Epithelial cell of esophagus (primary cell): ENCODE results near the gene VEGFA.
A peak's percentile ranks its signal among the peaks of the same experiment; 100 is the strongest.
"Not testable (repeated sequence)": the region's sequence is repeated elsewhere in the genome, so short reads cannot be mapped to it uniquely, and the experiment has no call there.

Source experiments
- DNase-seq: peaks from one replicate; pipeline ENCODE4 v3.0.0; 2010; ENCODE audit warnings: low read depth
- H3K4me3 ChIP-seq: 2 replicates; pipeline ENCODE4 v1.5.1; 2011; ENCODE audit warnings: mild to moderate bottlenecking, low read length, control low read depth
- TF ChIP-seq, protein P1 (sequence below): IDR thresholded peaks from 2 replicates; pipeline ENCODE4 v1.5.1; 2011; ENCODE audit warnings: low read depth, mild to moderate bottlenecking, low read length, control low read depth, inconsistent platforms; ENCODE audit not compliant: insufficient read depth; ENCODE audit errors: missing control alignments

The VEGFA gene

GRCh38 chr6:43814865-43815264 is 44.9 kb downstream of the VEGFA start:
- no peak for DNase-seq
- TF ChIP-seq, protein P1, sequence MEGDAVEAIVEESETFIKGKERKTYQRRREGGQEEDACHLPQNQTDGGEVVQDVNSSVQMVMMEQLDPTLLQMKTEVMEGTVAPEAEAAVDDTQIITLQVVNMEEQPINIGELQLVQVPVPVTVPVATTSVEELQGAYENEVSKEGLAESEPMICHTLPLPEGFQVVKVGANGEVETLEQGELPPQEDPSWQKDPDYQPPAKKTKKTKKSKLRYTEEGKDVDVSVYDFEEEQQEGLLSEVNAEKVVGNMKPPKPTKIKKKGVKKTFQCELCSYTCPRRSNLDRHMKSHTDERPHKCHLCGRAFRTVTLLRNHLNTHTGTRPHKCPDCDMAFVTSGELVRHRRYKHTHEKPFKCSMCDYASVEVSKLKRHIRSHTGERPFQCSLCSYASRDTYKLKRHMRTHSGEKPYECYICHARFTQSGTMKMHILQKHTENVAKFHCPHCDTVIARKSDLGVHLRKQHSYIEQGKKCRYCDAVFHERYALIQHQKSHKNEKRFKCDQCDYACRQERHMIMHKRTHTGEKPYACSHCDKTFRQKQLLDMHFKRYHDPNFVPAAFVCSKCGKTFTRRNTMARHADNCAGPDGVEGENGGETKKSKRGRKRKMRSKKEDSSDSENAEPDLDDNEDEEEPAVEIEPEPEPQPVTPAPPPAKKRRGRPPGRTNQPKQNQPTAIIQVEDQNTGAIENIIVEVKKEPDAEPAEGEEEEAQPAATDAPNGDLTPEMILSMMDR = no peak
- no peak overlapping the region for H3K4me3 ChIP-seq

DNA sequence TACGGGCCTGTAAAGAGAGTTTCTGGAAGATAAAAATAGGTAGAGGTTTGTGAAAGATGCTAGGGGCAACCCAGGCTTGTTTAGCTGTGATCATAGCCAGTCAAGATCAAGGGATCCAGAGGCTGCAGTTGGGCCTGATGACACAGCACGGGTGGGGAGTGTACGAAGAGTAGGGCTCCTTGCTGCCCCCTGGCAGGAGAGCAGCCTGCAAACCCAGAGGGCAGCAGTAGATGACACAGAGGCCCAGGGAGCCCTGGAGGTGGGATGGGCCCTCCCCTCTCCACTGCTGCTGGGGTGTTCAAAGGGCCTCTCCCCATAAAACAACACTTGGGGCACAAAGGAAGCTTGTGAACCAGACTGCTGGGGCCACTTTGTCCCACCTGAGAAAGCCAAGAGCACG is 47.2 kb downstream of the VEGFA start:
- peak; percentile 40 for DNase-seq
- H3K4me3 ChIP-seq = no peak overlapping the region
- TF ChIP-seq, protein P1 = peak; percentile 18

GRCh38 chr6:43818973-43819372 is 49.0 kb downstream of the VEGFA start:
- H3K4me3 ChIP-seq, DNase-seq: not testable (repeated sequence)

- DNase-seq = no peak
- no peak overlapping the region for H3K4me3 ChIP-seq
- TF ChIP-seq, protein P1 = no peak
Measured at GRCh38 chr6:43819958-43820357, 49.9 kb downstream of the VEGFA start.

GRCh38 chr6:43820486-43820885 is 50.5 kb downstream of the VEGFA start:
- H3K4me3 ChIP-seq = no peak overlapping the region
- TF ChIP-seq, protein P1 = no peak
- no peak for DNase-seq

DNA sequence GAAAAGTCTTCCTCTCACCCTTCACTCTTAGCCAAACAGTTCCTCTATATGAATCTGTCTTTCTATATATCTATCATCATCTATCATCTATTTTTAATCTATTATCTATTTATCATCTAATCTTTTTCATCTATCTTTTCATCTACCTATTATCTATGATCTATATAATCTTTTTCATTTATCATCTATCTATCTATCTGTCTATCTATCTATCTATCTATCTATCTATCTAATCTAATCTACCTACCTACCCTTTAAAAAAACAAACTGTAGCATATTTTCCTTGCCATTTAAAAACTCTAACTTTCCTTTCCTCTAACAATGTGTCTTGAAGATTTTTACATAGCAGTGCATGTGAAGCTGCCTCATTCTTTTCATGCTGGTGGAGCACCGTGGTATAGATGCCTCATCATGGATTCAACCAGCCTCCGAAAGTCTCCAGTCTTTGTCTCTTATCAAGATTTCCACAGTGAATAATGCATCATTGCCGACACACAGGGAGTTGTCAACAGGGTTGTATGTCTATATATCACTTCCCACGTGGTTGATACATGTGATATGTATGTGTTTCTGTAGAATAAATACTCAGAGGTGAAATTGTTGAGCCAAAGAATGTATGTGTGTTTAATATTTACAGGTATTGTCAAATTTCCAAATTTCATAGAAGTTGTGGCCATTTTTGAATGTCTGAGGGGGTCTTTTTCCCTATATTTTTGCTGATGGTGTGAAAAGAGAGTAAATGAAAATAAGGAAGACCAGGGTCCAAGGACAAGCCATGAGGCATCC is 51.3 kb downstream of the VEGFA start:
- no peak overlapping the region for H3K4me3 ChIP-seq
- TF ChIP-seq, protein P1 = no peak
- no peak for DNase-seq

DNA sequence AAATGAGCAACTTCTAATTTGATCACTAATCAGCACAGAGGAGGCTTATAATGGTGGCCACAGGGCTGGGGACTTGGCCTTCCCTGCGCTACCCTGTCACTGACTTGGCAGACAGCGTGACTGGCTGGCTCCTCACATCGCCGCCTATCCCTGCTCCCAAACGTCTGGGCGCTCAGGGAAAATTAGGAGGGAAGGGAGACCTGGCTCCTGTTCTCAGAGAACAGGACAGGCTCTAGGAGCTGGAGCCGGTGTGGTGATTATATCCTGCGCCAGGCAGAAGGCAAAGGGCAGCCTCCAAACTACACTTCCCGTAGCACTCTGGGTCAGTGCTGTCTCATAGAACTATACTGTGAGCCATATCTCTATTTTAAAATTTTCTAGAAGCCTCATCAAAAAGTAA is 53.4 kb downstream of the VEGFA start:
- H3K4me3 ChIP-seq = no peak overlapping the region
- TF ChIP-seq, protein P1 = no peak
- DNase-seq = no peak
